ENCODE results near the gene ZNF737. TPM values are rescaled to one million over a fixed set of nuclear protein-coding genes. Genes with fewer than 3 reads are reported as not detected.

ZNF737 gene
- total and polyA plus RNA-seq, 2 of the 13 experiments (the other 11 are each of a cell fraction or from before 2014, with no cell fraction given): 2.0 to 5.0 TPM

DNA sequence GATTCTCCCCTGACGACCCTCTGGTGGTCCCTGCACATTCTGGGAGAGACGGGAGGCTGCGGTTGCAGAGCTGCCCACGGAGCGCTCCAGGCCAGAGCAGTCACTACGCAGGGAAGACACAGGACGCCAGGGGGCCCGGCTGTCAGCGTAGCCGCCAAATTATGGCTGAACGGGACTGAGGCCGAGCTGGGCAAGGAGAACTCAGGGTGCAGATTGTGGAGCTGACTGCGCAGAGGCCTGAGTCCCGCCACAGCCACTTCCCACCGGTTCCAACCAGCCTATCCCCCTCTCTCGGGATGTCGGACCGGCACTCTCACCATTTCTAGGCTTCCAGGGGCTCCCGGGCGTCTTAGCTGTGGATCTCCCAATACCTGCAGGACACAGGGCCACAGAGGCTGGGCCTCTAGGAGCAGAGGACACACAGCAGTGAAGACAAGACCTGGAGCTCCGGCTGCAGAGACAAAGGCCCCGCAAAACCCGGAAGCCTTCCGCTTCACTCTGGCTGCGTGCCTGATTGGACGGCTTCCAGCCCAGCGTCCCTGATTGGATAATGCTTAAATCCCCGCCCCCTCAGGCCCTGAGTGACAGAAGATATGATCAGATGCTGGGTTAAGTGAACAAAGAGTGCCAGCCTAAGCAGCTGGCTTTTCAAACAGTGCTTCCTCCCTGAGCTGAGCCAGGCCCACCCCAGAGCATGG is at the start of gene ZNF737 (continued):
- TF ChIP-seq RBFOX2 (IDR thresholded peaks at IDR 0.05; ENCODE audit: low read depth, low read length) (0 out of 2 replicates have a peak, but pooled peaks have one; percentile 36), SOX5 (CRISPR knock-in tag; IDR thresholded peaks at IDR 0.05; ENCODE audit: borderline replicate concordance) (no peak), SPEN (CRISPR knock-in tag; IDR thresholded peaks at IDR 0.05; ENCODE audit: low read depth) (no peak; the same call in 1 of the 2 replicates), RFX1 (IDR thresholded peaks at IDR 0.05) (no peak), ZFYVE20 (CRISPR knock-in tag; IDR thresholded peaks at IDR 0.05; ENCODE audit: borderline replicate concordance, low read depth) (no peak), SP2 (CRISPR knock-in tag; IDR thresholded peaks at IDR 0.05) (peak; percentile 79), SYNCRIP (IDR thresholded peaks at IDR 0.05; ENCODE audit: insufficient read depth, low read depth, low read length) (no peak), IKZF4 (CRISPR knock-in tag; IDR thresholded peaks at IDR 0.05; ENCODE audit: borderline replicate concordance, low read depth, not compliant biosample characterization) (no peak), ZNF34 (CRISPR knock-in tag; IDR thresholded peaks at IDR 0.05; ENCODE audit: borderline replicate concordance) (no peak), ZNF878 (CRISPR knock-in tag; IDR thresholded peaks at IDR 0.05) (no peak), MLLT10 (CRISPR knock-in tag; IDR thresholded peaks at IDR 0.05) (no peak)
- TF ChIP-seq, protein P1, sequence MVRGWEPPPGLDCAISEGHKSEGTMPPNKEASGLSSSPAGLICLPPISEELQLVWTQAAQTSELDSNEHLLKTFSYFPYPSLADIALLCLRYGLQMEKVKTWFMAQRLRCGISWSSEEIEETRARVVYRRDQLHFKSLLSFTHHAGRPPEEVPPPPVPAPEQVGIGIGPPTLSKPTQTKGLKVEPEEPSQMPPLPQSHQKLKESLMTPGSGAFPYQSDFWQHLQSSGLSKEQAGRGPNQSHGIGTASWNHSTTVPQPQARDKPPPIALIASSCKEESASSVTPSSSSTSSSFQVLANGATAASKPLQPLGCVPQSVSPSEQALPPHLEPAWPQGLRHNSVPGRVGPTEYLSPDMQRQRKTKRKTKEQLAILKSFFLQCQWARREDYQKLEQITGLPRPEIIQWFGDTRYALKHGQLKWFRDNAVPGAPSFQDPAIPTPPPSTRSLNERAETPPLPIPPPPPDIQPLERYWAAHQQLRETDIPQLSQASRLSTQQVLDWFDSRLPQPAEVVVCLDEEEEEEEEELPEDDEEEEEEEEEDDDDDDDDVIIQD (CRISPR knock-in tag; IDR thresholded peaks at IDR 0.05; ENCODE audit: low read depth): peak; percentile 56; the same call in 1 of the 2 replicates
- TF ChIP-seq, protein P2, sequence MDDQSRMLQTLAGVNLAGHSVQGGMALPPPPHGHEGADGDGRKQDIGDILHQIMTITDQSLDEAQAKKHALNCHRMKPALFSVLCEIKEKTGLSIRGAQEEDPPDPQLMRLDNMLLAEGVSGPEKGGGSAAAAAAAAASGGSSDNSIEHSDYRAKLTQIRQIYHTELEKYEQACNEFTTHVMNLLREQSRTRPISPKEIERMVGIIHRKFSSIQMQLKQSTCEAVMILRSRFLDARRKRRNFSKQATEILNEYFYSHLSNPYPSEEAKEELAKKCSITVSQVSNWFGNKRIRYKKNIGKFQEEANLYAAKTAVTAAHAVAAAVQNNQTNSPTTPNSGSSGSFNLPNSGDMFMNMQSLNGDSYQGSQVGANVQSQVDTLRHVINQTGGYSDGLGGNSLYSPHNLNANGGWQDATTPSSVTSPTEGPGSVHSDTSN (CRISPR knock-in tag; IDR thresholded peaks at IDR 0.05; ENCODE audit: borderline replicate concordance): no peak
- TF ChIP-seq, protein P3, sequence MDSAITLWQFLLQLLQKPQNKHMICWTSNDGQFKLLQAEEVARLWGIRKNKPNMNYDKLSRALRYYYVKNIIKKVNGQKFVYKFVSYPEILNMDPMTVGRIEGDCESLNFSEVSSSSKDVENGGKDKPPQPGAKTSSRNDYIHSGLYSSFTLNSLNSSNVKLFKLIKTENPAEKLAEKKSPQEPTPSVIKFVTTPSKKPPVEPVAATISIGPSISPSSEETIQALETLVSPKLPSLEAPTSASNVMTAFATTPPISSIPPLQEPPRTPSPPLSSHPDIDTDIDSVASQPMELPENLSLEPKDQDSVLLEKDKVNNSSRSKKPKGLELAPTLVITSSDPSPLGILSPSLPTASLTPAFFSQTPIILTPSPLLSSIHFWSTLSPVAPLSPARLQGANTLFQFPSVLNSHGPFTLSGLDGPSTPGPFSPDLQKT (CRISPR knock-in tag; IDR thresholded peaks at IDR 0.05; ENCODE audit: borderline replicate concordance): no peak
- TF ChIP-seq, protein P4, sequence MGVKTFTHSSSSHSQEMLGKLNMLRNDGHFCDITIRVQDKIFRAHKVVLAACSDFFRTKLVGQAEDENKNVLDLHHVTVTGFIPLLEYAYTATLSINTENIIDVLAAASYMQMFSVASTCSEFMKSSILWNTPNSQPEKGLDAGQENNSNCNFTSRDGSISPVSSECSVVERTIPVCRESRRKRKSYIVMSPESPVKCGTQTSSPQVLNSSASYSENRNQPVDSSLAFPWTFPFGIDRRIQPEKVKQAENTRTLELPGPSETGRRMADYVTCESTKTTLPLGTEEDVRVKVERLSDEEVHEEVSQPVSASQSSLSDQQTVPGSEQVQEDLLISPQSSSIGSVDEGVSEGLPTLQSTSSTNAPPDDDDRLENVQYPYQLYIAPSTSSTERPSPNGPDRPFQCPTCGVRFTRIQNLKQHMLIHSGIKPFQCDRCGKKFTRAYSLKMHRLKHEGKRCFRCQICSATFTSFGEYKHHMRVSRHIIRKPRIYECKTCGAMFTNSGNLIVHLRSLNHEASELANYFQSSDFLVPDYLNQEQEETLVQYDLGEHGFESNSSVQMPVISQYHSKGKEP (CRISPR knock-in tag; IDR thresholded peaks at IDR 0.05): no peak
- TF ChIP-seq, protein P5, sequence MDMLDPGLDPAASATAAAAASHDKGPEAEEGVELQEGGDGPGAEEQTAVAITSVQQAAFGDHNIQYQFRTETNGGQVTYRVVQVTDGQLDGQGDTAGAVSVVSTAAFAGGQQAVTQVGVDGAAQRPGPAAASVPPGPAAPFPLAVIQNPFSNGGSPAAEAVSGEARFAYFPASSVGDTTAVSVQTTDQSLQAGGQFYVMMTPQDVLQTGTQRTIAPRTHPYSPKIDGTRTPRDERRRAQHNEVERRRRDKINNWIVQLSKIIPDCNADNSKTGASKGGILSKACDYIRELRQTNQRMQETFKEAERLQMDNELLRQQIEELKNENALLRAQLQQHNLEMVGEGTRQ (IDR thresholded peaks at IDR 0.05; ENCODE audit: low read depth, low read length): no peak
- TF ChIP-seq, protein P5 (CRISPR knock-in tag; IDR thresholded peaks at IDR 0.05; ENCODE audit: borderline replicate concordance): no peak
- TF ChIP-seq, protein P6, sequence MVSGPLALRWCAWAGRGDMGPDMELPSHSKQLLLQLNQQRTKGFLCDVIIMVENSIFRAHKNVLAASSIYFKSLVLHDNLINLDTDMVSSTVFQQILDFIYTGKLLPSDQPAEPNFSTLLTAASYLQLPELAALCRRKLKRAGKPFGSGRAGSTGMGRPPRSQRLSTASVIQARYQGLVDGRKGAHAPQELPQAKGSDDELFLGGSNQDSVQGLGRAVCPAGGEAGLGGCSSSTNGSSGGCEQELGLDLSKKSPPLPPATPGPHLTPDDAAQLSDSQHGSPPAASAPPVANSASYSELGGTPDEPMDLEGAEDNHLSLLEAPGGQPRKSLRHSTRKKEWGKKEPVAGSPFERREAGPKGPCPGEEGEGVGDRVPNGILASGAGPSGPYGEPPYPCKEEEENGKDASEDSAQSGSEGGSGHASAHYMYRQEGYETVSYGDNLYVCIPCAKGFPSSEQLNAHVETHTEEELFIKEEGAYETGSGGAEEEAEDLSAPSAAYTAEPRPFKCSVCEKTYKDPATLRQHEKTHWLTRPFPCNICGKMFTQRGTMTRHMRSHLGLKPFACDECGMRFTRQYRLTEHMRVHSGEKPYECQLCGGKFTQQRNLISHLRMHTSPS (CRISPR knock-in tag; IDR thresholded peaks at IDR 0.05; ENCODE audit: low read depth): no peak

Measured in HepG2 (cell line).